NCI-H526 (cell line): Measurements from ENCODE around the gene CLTB.

ENCODE experiments used
- DNase-seq, 2 experiments: peaks; one replicate each; lab custom pipeline; 2025; lab: John Stamatoyannopoulos, UW

CLTB gene

DNA sequence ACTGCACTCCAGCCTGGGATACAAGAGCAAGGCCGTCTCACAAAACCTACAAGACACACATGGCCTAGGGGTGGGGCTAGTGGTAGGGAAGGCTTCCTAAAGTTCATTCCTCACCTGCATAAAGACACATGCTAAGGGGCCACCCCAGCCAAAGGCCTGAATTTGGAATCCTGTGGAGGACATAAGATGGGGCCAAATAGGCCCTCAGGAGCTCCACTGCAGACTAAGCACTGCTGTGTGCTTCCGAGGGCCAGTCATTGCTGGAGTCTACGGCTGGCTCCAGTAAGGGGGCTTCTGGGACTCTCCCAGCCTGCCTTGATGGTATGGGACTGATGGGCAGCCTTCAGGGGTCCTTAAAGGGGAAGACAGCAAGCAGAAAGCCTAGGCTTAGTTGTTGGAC lies 33.6 kb downstream of the CLTB start:
- no peak for DNase-seq

DNA sequence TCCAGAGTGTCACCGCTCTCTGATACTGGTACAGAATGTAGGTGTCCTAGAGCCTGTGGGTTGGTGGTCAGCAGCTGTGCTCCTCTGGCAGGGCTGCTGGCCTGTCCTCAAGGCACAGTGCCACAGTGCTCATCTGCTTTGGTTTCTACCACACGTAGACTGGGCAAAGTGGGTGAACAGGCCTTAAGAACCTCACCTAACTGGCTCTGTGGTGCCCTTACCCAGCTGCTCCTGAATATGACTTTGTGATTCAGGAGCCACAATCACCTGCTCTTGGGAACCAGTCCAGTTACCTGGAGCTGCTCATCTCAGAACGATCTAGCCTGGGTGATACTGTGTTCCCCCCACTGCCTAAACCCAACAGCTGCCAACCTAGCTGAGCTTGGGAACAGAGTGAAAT lies 34.4 kb downstream of the CLTB start:
- no peak for DNase-seq

DNA sequence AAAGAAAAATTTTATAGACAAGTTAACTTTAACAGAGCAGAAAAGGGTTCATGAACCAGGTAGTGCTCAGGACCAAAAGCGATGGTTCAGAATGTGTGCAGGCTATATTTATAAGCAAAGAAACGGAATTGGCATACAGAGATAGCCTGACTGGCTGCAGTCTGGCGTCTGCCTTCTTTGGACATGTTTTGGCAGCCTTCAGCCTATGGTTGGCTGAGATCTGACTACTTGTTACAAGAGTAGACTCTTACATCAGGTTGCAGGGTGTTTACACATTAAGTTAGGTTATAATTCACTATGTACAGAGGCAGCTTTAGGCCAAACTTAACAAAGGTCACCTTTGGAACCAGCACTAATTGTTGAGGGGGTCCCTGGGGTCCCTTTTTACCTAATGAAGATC lies 34.9 kb downstream of the CLTB start:
- no peak for DNase-seq

DNA sequence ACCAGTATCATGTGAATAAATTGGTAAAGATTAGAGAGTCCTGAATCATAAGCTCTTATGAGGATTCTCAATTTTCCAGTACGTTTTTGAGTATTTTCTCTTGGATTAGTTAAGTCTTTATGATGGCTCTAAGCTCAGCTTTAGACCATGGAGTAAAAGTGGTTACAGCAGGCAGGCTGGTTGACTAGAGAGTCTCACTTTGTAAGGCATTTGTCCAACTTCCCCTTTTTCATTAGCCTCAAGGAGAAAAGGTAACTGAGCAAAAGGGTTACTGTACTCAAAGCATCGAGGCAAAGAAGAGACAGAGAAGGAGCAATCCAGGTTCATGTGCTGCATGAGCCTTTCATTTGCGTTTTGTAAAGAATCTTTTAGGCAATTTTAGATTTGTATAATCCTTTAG lies 36.5 kb downstream of the CLTB start:
- no peak for DNase-seq

DNA sequence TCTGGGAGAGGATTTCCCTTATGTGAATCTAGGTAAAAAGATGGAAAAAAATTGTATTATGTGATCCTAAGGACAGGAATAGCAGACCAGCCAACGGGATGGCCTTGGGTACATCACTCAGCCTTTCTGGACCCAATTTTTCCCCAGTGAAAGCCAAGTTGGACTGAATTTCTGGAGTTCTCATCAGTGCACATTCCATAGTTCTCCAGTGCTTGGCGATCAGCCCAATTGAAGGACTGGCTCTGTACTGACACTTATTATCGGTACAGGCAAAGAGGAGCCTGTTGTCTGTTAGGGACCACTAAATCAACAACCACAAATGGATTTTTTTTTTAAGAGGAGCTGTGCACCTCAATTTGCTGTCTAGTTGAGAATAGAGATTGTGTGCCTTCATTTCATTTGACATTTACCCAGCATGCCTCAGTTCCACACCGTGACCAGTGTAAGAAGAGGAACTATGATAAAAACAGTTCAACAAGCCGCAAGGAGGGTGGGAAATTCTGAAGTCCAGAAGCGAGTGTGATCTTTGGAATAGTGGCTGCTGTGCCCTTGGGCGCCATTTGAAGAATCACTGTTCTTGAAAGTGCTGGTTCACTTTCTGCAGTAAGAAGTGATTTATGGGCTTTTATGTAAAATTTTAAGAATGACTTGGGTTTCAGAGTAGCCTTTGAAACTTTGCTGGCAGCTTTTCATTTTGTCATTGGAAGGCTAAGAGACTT lies 43.1 kb downstream of the CLTB start:
- no peak for DNase-seq

DNA sequence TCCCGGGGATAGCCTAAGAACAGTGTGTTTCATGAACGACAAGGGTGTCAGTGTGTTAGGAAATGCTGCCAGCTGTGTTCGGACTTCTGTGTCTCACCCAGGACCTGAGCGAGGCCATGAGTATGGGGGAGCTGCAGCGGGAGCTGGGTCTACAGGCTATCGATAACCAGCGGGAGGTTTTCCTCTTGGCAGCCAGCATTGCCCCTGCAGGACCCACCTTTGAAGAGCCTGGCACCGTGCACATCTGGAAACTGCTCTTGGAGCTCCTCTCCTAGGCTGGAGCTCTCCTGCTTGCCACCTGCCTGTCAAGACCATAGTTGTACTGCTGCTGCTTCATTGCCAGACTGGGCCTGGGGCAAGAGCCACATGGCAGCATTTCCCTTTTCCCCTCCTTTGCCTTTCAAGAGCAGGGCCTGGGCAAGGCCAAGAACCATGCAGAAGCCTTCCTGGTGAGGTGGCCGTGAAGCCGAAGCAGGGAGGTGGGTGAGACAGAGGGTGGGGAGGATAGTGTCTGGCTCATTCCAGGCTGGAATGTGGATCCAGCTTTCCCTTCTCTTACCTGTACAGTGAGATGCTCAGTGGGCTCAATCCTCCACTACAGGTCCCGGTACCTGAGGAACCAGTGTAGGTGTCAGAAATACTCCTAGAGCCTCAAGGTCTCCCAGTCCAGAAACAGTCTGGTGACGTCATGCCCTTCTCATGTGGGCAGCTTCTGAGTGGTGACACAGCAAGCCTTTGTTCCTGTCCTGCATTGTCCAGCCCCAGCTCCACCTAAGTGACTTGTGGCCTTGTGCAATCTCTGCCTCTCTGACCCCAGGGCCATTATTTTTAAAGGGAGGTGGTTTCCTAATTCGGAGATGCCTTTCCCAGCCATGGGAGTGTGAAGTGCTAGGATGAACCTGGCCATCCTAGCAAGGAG lies 44.5 kb downstream of the CLTB start:
- DNase-seq, result no peak

DNA sequence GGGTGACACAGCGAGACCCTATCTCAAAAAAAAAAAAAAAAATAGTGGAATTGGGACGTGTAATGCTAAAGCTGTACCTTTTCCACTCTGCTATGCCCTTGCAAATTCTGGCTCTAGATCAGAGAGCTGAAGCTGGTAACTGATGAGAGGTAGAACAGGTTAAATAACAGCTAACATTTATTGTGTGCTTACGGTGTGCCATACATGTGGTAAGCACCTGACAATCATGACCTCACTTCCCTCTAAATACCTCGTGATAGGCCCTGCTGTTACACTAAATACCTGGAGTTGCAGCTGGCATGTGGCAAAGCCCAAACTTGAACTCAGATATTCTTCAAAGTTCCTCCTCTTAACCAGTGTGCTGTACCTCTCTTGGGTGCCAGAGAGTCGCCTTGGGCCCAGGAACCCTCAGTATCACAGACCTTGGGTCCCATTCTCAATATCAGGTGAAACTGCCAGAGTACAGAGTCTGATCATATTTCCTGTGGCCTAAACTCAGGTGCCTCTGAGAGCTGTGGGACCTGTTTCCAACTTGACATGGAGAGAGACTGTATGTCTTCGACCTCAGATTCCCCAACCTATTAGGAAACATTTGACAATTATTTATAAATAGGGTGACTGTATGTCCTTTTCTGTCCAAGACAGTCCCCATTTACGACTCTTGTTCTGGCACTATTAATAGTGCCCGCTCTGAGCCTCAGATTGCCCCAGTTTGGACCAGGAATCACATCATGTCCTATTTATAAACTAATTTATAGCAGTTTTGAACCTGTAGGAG lies 46.2 kb downstream of the CLTB start:
- DNase-seq, result no peak

DNA sequence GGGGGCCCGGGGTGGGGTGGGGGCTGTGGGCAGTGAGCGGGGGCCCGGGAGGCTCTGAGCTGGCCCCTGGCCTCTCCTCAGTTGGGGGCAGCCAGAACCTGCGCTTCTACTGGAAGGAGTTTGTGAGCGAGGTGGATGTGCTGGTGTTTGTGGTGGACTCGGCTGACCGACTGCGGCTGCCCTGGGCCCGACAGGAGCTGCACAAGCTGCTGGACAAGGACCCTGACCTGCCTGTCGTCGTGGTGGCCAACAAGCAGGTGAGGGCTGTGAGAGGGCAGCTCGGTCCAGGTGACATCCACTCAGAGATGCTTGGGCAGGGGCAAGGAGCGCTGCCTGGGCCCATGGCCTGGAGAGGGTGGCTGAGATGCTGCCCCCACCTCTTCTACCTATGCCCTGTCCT lies 47.6 kb downstream of the CLTB start:
- DNase-seq, result no peak

DNA sequence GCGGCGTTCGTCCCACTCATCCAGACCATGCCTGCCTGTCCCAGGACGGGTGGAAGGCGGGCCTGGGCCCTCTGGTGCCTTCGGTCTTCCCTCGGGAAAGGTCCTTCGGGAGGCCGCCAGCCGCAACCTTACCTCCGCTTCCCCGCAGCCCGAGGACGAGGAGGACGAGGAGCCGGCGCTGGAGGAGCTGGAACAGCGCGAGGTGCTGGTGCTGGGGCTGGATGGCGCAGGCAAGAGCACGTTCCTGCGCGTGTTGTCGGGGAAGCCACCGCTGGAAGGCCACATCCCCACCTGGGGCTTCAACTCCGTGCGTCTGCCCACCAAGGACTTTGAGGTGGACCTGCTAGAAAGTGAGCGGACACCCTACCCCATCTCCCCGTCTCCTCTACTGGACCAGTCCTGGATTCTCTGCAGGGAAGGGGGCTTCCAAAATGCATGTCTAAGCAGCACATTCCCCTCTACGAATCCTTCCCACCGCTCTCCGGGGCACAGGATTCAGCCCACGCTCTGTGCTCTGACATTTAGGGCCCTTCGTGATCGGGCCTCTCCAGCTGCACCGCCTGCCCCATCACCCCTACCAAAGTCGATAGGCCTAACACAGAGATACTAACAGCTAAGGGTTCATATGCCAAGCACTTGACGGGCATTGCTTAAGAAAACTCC lies 50.0 kb downstream of the CLTB start:
- DNase-seq, result peak in 1 of 2 experiments; percentile 55

DNA sequence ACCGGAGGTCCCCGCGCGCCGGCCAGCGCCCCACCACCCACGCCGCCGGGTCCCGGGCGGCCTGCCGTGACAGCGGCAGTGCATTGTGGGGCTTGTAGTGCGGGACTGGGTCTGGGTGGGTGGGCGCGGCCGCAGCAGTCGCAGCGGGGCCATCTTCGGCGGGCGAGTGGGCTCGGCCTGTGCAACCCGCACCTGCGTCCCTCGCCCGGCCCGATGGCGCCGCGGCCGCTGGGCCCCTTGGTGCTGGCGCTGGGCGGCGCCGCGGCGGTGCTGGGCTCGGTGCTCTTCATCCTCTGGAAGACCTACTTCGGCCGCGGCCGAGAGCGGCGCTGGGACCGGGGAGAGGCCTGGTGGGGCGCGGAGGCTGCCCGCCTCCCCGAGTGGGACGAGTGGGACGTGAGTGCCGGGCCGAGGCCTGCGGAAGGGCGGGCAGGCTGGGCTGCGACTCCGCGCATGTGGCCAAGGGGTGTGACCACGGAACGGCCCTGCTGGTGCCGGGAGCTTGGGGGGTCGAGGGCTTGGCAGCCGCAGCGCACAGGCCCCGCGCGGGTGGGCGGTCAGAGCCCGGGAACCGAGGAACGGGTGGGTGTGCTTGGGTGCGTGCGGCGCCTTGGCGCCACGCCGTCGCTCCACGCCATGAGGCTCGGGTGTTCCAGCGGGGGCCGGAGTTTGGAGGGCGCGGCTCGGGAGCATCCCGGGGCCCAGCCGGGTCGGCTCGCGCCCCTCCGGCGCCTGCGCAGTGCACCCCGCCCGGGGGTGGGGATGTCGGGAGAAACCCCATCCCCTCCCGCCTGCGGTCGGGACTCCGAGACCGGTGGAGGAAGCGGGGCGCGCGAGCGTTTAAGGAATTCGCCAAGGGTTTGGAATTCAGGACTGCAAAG lies 50.7 kb downstream of the CLTB start, which contains the start of gene ARL10:
Gene ARL10 (plus strand): TSS at position 137 of the 881 bp plus-strand sequence. CDS start 77 bp downstream, at position 214.
- peak in 1 of 2 experiments; percentile 55 for DNase-seq

DNA sequence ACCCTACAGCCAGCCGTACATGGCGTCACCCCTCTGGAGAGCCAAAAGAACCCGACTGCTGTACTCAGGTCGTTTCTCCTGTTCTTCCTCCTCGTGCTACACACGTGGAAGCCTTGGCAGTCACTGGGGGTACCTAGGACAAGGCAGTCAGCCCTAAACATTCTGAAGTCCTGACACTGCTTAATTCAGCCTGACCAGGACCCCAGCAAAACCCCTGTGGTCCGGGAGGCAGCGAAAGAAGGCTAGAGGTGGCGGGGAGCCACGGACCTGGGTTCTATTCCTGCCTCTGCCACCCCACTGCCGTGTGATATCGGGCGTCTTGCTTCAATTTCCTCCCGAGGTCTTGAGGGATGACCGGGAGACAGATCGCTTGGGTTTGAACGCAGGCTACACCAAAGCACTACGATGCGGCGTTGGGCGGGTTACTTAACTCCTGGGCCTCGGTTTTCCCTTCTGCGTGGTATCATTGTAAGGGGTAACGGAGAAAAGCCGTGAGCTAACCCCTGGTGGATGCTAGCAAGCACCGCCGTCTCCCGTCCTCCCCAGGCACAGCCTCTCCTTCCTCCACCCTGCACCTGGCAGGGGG lies 51.5 kb downstream of the CLTB start:
- peak in 1 of 2 experiments; percentile 52 for DNase-seq

DNA sequence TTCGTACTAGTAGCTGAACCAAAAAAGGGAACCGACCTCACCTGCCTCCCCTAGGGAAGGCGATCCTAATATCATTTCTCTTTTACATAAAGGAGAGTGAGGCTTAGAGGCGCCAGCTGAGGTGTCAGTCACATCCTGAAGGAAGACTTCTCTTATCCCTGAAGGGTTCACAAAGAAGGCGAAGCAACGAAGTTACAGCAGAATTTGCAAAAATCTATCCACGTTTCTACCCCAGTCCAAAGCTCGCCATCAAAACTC lies 54.2 kb downstream of the CLTB start:
- DNase-seq, result peak in 1 of 2 experiments; percentile 19

DNA sequence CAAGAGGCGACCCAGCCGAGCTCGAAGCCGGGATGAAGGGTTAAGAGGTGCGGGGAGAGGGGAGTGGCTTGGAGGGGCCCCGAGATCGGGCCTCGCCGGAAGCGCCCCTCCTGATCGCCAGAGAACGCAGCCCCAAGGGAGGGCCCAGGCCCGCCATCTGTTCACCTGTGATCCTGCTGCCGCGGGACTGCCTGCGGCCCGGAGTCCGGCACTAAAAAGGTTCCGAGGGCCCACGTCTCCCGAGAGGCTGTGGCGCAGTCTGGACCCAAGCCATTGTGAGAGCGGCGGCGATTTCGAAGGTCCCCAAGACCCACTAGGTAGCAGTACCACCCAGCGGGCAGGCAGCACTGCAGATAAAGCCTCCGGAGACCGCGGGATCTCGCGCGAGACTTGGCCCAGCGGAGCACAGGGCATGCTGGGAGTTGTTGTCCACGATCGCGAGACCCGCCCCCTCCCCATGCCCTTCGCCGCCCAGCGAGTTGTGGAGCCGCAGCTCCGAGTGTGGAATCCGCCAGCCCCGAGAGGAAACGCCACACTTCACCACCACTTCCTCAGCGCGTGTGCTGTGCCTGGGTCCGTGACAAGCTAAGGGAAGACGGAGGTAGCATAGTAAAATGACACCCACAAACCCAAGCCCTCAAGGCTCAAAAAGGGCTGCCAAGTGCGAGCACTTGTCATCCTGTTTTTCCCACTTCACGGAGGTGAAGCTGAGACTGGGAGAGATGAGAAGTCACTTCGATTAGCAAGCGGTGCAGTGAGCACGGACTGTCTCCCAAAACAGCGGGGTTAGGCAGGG lies 54.7 kb downstream of the CLTB start, which contains the start of gene KIAA1191:
Gene KIAA1191 (minus strand): TSS at position 328 of the 796 bp plus-strand sequence. CDS start 2,256 bp downstream, outside the sequence.
- DNase-seq, result peak; percentile 62 to 88

DNA sequence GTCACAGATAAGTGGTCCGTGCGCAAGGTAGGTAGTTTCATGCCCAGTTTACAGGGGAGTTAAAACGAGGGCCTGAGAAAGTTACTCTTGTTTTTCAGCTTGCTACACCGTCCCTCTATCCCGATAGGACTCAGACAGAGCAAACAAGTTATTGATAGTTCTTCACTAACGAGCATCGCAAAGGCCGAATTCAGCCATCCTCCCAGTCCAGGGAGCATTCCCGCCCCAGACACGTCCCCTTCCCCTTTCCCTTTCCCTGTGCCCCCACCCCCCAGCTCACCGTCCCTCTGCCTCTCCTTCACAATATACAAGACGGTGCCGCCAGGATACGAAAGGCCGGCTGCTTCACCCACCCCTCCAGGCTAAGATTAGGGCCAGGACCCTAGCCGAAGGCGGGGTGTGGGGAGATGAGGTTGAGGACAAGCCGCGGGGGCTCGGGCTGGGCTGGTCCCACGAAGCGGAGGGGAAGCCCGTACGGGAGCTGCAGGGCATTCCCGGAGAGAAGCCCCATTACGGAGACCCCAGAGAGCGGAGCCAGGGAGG lies 55.4 kb downstream of the CLTB start:
- DNase-seq, result peak in 1 of 2 experiments; percentile 40

DNA sequence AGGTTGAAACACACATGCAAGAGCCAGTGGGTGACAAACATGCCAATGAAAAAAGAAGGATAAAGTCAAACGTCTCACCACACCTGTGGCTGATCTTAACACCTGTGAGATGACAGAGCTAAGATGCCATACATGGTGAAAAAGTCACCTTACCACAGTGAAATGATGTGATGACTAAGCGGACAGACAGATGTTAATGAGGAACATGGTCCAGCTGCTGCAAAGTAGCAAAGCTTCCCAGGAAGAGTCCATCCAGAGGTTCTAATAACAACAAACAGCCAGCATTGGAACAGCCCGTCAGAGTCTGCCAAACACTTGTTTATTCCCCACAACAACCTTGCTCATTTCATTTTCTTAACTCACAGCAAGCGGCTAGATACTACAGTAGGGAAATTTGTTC lies 56.7 kb downstream of the CLTB start:
- no peak for DNase-seq

DNA sequence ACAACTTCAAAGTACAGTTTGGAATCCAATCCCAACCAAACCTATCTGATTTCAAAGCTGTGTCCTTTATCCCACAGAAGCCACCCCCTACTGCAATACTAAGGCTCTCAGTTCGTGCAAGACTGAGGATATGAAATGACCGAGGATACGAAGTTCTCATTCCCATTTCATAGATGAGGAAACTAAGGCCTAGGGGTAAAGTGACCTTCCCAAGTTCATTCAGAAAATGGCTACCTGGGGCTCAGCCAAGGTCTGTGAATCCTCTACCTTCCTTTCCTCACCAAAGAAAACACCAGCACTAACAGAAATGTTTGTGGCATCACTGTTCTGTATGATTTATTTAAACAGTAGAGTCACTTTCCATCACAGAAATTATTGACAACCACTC lies 60.2 kb downstream of the CLTB start:
- no peak for DNase-seq

DNA sequence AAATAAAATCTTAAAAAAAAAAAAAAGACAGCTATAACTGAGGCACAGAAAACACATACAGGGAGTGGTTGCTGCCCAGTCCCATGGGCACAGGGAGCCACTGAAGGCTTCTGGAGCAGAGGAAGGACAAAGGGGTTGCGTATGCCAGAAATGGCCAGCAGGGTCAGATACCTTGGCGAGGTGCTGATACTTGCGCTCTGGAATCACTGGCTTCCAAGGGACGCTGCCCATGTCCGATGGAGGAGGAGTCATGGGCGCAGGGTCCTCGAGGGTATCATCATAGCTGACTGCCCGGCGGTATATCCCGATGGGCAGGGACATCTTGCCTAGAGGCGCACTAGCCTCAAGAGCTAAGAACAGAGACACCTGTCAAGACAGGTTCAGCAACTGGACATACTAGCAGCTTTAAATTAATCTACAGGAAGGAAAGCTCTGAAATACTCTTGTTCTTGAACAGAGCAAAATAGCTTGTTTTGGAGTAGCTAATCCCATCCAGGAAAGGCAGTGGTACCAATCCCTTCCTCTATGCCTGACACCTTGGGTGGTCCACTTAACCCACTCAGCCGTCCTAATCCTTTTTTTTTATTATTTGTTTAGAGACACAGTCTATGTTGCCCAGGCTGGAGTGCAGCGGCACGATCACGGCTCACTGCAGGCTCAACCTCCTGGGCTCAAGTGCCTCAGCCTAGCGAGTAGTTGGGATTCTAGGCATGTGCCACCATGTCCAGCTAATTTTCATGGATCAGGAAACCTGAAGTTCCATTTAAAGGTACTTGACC lies 60.8 kb downstream of the CLTB start:
- peak in 1 of 2 experiments; percentile 3 for DNase-seq

DNA sequence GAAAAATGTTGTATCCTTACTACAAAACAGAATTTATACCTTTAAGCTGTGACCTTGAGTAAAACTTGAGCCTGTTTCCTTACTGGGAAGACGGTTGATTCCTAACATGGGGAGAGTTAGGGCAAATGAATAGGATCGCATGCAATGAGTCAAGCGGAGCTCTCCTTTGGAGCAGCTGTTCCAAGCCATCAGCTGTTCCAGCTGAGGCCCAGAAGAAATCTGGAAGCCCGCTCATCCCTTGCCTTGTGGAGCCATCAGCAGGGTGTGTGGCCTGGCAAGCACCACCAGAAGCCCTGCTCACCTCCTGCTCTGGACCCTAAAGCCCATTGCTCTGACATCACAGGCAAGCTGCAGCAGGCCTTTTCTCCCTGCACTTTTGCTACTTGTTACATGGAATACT lies 62.8 kb downstream of the CLTB start:
- no peak for DNase-seq
